Stimulated activated CD4-positive, alpha-beta T cell treated with anti-CD3 and anti-CD28 coated beads, Interleukin-12 subunit alpha, Interleukin-12 subunit beta, amount 100 ng/mL, for 48 hours (primary cell): Measurements from ENCODE around the gene TRIM44.
"Not testable (repeated sequence)": the region's sequence is repeated elsewhere in the genome, so short reads cannot be mapped to it uniquely, and the experiment has no call there.

Experiments
- DNase-seq, 3 donors: peaks; one replicate each; pipeline ENCODE4 v3.0.0-alpha.2; 2020; ENCODE audit warnings: low read depth in 2 of 3, low spot score in 1 of 3

Gene TRIM44

GRCh38 chr11:35715677-35716076 is 53.1 kb downstream of the TRIM44 start:
- DNase-seq = not testable (repeated sequence)

DNA sequence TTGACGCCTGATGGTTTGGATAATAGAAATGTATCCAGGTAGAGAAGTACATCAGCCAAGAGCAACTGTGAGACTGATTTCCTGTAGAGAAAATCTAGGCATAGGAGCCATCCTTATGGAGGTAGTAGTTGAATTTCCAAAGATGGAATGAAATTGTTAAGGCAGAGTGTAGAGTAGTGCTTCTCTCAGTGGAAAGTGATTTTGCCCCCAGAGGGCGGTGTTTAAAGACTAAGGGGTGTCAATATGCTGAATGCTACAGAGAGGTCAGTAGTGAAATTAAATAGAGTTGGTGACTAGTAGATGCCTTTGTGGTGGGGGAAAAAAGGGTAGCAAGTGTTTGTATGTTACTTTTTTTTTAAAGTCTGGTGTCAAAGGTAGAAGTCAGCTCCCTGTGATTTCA is 54.5 kb downstream of the TRIM44 start:
- DNase-seq = no peak

DNA sequence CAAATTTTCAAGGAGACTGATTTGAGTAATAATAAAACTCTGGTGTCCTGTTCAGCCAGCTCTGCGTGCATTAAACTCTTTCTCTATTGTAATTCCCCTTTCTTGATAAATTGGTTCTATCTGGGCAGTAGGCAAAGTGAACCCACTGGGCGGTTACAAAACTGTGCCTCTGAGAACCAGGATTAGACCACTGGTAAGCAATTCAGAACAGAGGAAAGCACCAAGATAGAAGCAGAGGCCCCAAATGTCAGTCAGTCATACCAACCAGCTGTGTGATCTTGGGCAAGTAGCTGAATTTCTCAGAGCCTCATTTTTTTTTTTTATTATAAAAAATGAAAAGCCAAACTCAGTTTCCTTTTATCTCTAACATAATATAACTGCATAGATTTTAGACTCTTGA is 54.9 kb downstream of the TRIM44 start:
- no peak for DNase-seq

DNA sequence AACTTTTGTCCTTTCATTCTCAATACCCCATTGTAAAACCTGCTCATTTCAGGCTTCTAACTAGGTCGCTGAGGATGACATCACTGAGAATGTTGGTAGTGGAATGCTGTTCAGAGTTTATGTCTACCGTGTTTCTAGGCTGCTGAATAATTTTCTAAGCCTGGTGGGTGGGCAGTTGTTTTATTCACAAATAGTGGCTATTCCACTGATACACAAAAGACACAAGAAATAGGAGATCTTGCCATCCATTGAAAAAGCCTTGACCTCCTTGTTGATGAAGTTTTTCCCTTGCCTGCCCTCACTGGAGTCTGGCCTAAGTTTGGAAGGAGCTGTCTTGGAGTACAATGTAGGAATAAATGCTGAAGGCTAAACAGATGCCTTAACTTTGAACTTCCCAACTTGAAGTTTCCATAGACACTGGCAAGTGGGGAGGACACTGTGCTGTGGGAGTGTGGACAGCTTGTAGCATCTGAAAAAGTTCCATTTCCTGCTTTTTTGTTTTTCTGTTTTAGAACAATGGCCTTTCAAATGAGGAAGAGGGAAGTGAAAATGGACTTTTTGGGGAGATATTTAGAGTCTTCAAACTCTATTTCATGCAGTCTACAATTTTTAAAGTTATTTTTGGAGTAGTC is 59.2 kb downstream of the TRIM44 start:
- no peak for DNase-seq

DNA sequence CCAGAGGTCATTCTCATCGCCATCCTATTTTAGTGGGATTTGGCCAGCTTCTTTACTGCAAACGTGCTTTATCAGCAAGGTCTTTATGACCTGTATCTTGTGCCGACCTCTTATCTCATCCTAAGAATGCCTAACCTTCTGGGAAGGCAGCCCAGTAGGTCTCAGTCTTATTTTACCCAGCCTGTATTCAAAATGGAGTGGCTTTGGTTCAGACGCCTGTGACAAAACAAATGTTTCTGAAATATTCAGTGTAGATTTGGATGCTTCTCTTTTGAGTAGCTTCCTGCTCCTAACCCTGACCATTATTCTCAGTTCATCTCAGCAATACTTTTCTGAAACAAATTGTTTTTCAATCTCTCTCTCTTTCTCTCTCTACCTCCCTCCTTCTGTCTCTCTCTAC is 60.1 kb downstream of the TRIM44 start:
- no peak for DNase-seq

GRCh38 chr11:35723493-35723892 is 60.9 kb downstream of the TRIM44 start:
- no peak for DNase-seq

- DNase-seq = no peak
Observed at GRCh38 chr11:35723913-35724312, 61.3 kb downstream of the TRIM44 start.

DNA sequence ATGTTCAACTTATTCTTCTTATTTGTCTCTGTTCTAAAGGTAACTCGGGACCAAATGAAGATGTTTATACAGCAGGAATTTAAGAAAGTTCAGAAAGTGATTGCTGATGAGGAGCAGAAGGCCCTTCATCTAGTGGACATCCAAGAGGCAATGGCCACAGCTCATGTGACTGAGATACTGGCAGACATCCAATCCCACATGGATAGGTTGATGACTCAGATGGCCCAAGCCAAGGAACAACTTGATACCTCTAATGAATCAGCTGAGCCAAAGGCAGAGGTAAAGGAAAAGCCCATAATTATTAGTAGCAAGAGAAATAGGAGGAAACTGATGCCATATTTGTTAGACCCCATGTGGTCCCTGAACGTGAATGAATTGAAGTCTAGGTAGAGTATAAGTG is 63.3 kb downstream of the TRIM44 start:
- DNase-seq = no peak

DNA sequence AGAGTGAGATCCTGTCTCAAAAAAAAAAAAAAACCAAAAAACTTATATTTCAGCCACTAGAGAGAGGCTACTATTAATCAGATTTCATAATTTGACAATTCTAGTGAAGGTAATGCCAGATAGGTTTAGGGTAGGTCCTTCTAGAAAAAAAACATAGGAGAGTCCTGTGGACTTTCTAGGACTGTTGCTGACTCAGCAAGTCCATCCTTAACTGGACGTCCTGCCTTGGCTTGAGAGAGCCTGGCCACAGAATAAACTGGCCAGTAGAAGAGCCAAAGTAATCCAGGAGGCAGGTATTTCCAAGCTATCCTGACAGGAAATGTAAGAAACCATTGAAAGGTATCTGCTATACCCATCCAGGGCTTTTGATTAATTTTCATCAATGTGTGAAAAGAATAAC is 64.6 kb downstream of the TRIM44 start:
- DNase-seq = no peak

- no peak for DNase-seq
Observed at GRCh38 chr11:35730254-35730653, 67.7 kb downstream of the TRIM44 start.

DNA sequence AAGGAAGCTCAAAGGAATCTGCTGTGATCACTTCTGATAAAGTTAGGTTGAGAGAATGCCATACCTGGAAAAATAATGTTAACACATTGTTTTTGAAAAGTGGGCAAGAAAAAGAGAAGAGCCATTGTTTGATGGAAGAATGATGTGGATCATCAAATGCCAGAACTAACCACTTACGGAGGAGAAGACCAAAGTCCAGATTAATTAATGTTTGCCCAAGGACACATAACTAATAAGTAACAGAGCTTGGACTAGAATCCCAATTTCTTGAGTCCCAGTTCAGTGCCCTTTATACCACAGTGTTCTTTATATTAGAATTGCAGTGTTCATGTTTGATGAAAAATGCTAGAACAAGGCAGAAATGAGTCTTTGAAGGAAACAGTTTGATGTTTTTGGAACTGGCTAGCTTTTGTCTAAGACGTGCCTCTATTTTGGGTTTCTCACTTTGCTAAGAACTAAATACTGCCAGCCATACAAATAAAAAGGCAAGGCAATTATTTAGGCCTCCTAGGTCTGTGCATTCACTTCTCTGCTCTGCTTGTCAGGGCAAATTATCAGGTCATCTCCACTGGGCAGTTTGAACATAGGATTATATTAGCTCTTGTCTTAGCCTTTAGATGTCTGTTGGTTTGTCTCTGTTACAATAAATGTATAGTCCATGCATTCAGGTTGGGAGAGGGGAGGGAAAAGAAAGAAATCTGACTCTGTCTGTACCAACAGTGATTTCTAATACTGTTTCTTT is 72.3 kb downstream of the TRIM44 start:
- DNase-seq = no peak

DNA sequence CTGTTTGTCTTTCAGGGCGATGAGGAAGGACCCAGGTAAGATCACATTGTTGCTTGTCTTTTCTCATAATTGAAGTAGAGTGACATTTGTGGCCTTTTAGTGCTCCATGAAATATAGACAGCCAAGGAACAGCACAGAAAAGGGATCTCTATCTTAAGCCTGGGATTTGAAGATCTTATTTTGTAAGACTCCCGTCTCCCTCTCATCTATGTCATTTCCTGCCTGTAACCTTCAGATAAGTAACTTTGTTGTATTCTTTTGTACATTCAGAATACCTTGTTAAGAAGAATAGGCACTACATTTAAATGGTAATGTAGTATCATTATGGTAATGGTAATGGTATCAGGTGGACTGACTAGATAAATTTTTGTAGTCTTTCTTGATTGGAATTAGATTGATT is 72.8 kb downstream of the TRIM44 start:
- no peak for DNase-seq

DNA sequence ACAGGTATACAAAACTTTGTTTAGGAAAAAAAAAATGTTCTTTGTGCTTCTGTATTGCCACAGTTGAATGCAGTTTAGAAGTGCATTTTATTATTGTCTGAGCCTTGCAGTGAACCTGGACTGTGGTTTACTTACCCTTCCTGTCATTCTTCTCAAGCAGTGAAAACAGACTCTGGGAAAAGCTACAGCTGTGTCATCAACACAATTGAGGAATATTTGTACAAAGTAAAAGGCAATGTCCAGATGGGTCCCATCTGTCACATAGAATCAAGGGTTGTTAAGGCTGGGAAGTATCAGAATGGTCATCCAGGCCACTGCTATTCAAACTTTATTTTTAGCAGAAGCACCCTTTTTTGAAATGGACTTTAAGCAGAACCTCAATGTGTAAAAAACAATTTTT is 73.3 kb downstream of the TRIM44 start:
- no peak for DNase-seq

- no peak for DNase-seq
Observed at GRCh38 chr11:35736952-35737351, 74.4 kb downstream of the TRIM44 start.

DNA sequence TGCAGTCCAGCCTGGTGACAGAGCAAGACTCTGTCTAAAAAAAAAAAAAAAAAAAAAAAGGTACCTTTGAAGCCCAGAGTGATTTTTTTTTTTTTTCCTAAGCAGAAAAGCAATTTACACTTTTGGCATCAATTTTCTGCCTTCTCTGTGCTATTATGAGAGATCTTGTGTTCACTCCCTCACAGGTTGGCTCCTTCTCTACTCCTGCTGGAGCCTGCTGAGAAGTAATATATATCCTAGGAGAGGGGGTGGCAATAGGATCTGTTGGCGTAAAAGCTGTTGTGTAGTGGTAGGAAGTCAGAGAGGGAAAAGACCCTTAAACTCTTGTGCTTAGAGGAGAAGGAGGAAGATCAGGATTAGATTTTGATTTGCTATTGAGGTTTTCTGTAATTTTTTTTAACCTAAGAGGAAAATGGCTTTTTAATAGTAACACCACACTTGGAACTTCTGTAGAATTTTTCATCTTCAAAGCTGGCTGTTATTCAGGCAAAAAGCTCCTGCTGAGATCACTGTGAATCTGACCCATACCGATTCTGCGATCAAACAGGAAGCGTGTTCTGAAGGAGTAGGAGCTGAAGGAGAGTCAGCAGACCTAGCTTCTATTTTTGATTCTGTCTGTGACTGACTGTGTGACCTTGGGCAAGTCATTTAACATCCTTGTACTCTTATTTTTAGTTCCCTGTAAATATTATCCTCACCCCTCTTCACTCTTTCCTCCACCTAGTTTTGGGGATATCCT is 77.7 kb downstream of the TRIM44 start:
- DNase-seq = no peak

- no peak for DNase-seq
Observed at GRCh38 chr11:35742707-35743454, 80.3 kb downstream of the TRIM44 start.

DNA sequence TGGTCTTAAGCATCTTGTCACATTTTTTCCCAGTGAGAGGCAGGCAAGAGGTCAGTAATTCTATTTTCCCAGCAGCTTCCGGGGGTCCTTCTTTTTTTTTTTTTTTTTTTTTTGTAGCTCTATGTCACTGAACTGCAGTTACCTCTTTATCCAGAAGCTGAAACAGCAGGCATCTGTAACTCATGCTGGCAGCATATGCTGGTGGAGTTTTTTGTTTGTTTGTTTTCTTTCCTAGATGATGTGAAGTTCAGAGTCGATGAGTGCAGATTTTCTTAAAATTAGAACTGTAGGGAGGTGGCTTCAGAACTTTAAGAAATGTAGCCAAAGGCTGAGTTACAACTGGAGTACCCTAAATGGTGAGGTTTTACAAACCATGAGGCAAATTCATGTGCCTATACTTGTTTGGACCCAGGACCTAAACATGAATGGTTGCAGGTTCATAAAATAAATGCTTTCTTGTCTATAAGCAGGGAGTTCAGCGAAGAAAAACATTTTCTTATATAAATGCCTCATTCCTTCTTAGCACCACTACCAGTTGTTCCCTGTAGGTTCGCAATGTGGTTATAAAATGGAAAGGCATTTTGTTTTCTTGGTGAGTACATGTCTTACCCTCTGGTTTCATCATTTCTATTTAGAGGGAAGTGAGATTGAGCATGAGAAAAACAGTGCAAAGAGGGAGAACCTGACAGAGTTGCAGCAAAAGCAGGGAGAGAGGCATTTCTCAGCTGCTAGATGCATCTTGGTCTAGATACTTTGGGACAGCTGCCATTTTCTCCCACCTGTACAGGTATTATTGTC is 84.0 kb downstream of the TRIM44 start:
- no peak for DNase-seq

- no peak for DNase-seq
Observed at GRCh38 chr11:35747668-35748067, 85.1 kb downstream of the TRIM44 start.

DNA sequence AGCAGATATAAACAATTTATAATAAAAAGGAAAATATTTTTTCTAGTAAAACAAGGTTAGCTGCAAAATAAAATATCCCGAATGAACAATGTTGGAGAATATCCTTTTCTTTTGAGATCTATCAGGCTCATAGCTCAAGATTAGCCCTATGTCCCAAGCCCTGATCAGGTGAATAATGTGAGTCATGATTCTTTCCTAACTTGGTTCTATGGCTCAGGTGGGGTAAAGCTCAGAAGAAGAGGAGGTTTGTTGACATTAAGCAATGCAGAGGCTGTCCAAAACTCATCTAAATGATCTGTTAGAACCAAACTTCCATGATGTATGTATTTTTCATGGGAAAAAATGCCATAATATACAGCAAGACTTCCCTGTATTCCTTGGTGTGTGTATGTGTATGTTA is 86.1 kb downstream of the TRIM44 start:
- no peak for DNase-seq

DNA sequence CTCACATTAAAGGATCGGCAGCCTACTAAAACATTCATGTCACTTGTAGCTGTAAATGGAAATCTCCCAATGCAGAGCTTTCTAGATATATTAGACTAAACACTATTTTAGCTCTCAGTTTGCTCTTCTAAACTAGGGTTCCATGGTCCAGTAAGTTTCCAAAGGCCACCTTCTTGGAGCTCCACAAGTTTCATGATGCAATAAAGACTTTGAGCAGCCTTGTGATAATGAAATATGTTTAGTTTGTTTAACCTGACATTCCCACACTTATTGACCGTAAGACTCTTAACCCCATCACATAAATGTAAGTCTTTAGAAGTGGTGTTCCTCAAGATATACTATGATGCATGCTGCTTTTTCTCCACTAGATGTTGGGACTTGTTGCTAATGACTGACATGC is 87.7 kb downstream of the TRIM44 start:
- DNase-seq = no peak
